ENCODE data around the gene PPP3CB.

DNA sequence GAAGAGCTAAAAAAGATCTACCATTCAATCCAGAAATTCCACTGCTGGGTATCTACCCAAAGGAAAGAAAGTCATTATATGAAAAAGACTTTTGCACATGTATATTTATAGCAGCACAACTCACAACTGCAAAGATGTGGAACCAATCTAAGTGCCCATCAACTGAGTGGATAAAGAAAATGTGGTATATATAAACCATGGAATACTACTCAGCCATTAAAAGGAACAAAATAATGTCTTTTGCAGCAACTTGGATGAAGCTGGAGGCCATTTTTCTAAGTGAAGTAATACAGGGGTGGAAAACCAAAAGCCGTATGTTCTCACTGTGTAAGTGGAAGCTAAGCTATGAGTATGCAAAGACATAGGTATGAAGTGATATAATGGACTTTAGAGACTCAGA, 84.9 kb downstream of the PPP3CB start:
- TF ChIP-seq, protein P1, sequence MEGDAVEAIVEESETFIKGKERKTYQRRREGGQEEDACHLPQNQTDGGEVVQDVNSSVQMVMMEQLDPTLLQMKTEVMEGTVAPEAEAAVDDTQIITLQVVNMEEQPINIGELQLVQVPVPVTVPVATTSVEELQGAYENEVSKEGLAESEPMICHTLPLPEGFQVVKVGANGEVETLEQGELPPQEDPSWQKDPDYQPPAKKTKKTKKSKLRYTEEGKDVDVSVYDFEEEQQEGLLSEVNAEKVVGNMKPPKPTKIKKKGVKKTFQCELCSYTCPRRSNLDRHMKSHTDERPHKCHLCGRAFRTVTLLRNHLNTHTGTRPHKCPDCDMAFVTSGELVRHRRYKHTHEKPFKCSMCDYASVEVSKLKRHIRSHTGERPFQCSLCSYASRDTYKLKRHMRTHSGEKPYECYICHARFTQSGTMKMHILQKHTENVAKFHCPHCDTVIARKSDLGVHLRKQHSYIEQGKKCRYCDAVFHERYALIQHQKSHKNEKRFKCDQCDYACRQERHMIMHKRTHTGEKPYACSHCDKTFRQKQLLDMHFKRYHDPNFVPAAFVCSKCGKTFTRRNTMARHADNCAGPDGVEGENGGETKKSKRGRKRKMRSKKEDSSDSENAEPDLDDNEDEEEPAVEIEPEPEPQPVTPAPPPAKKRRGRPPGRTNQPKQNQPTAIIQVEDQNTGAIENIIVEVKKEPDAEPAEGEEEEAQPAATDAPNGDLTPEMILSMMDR (IDR thresholded peaks at IDR 0.05; ENCODE audit: poor library complexity), result no peak
- no peak for TF ChIP-seq EZH2 (IDR thresholded peaks at IDR 0.05; ENCODE audit: borderline replicate concordance)
